Right cardiac atrium (tissue), 5 donors: Measurements from ENCODE around the gene FA2H. TPM values are rescaled to one million over a fixed set of nuclear protein-coding genes. Genes with fewer than 3 reads are reported as not detected.
"Not testable (repeated sequence)": the region's sequence is repeated elsewhere in the genome, so short reads cannot be mapped to it uniquely, and the experiment has no call there.

Experiments
- ATAC-seq, 2 donors: fragments of 200-7000 bp; cut with Tn5 transposase; one replicate each; pipeline versions ENCODE4 v1.8.0 to v1.9.1; 2020; ENCODE audit warnings: moderate library complexity in 2 of 2, mild to moderate bottlenecking in 1 of 2
- DNase-seq, 3 donors: peaks; one replicate each; pipeline ENCODE4 v3.0.0-alpha.2; 2020
- H3K27ac ChIP-seq: one replicate; pipeline ENCODE4 v1.5.1; 2013; ENCODE audit warnings: mild to moderate bottlenecking, low read length, control low read depth, moderate library complexity
- H3K27me3 ChIP-seq: one replicate; pipeline ENCODE4 v1.6.1; 2013; ENCODE audit not compliant: control insufficient read depth, insufficient read depth
- H3K4me1 ChIP-seq: one replicate; pipeline ENCODE4 v1.6.1; 2013; ENCODE audit warnings: low read length; ENCODE audit not compliant: control insufficient read depth, insufficient read depth
- H3K4me3 ChIP-seq: one replicate; pipeline ENCODE4 v1.5.1; 2013; ENCODE audit warnings: low read length, control low read depth
- H3K9me3 ChIP-seq: one replicate; pipeline ENCODE4 v1.6.1; 2013; ENCODE audit warnings: low read length; ENCODE audit not compliant: control insufficient read depth
- WGBS: extraction: QIAGEN DNeasy Blood & Tissue Kit; methylation state at CpG from one replicate; pipeline ENCODE4 v1.1.7; 2013; 5-methylcytosine and 5-hydroxymethylcytosine counted together
- intact Hi-C, 4 donors: fragments of 100-400 bp; cut with DNase I; formaldehyde crosslinking; loops; one replicate each; pipeline versions ENCODE4 v1.11.0 to v1.14.0; 2022 to 2023
- polyA plus RNA-seq: library from polyadenylated mRNA; stranded (reverse); fragments of 200-250 nt; gene quantifications from one replicate; pipeline ENCODE4 v1.2.3, GENCODE V29; 2013
- total RNA-seq, 4 donors: library from RNA; stranded (reverse); fragmentation: NEBNext Ultra II Directional; extraction: Animal tissue kit (Norgen Biotek cat#: 25700); gene quantifications; one replicate each; pipeline ENCODE4 v1.2.1, GENCODE V29; 2021
- donor health status: healthy with polysubstance abuse.
- donor health status: DM: no; HTN: yes; CAD: no.
- donor health status: DM: no; HTN: no; CAD: no.
- donor health status: DM: no; HTN: yes; CAD: no; lungs with severe emphysema.
- donor health status: DM: yes; HTN: yes; CAD: no.

Gene FA2H
- total and polyA plus RNA-seq, 5 donors: 0.18 to 0.76 (median 0.55) TPM; not detected in 1

DNA sequence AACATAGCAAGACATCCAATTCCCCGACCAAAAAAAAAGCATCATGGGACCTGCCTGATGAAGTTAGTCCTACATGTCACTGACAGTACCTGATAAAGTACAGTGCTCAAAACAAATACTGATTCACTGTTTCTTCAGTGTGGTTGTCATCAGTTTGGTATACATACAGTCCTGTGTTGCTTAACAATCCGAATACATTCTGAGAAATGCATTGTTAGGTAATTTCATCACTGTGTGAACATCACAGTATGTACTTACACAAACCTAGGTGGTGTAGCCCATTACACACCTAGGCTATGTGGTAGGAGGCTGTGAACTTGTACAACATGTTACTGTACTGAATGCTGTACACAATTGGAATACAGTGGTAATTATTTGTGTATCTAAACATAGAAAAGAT is 19.0 kb upstream of the FA2H start:
- H3K27ac ChIP-seq: no peak overlapping the region
- H3K4me1 ChIP-seq: no peaks in the 10 kb centered on the region
- H3K4me3 ChIP-seq: no peak overlapping the region
- peaks cover 1% of the 10 kb centered on the region for H3K9me3 ChIP-seq
- DNase-seq (no peak), ATAC-seq (no peak)
- 80% methylated on average over 2 of the region's 2 CpGs for WGBS
- H3K27me3 ChIP-seq: no peaks in the 10 kb centered on the region
- intact Hi-C loops: no loop called here

DNA sequence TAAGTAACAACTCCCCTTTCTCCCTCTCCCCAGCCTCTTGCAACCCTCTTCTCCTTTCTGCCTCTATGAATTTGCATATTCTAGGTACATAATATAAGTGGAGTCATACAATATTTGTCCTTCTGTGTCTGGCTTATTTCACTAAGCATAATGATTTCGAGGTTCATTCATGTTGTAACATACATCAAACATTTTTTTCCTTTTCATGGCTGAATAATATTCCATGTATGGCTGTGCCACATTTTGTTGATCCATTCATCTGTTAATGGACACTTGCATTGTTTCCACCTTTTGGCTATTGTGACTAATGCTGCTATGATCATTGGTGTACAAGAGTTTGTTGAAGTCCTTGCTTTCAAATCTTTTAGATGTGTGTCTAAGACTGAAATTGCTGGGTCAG is 17.6 kb upstream of the FA2H start:
- Histone ChIP-seq H3K27me3 (no peaks in the 10 kb centered on the region), H3K4me3 (no peak overlapping the region), H3K4me1 (no peaks in the 10 kb centered on the region), H3K27ac (no peak overlapping the region), H3K9me3 (no peaks in the 10 kb centered on the region)
- 84% methylated on average over 1 of the region's 1 CpG for WGBS
- intact Hi-C loops: no loop called here
- no peak for DNase-seq
- ATAC-seq: no peak

GRCh38 chr16:74791749-74792148 is 17.1 kb upstream of the FA2H start:
- DNase-seq, H3K4me3 ChIP-seq, H3K27ac ChIP-seq, intact Hi-C loops, H3K9me3 ChIP-seq, ATAC-seq, H3K4me1 ChIP-seq, H3K27me3 ChIP-seq: not testable (repeated sequence)
- WGBS: 79% methylated on average over 2 of the region's 2 CpGs

DNA sequence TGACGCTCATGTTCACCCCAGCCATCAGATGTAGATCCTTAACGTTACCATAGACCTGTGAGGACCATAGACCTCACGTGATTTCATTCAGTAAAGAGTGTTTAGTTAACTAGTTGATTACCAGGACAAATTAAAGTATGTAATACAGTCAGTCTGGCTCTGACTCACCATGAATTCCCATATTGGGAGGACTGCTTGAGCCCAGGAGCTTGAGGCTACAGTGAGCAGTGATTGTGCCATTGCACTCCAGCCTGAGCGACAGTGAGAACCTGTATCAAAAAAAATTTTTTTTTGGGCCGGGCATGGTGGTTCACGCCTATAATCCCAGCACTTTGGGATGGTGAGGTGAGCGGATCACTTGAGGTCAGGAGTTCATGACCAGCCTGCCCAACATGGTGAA is 13.5 kb upstream of the FA2H start:
- Histone ChIP-seq H3K9me3 (no peaks in the 10 kb centered on the region), H3K4me3 (no peak overlapping the region), H3K4me1 (no peaks in the 10 kb centered on the region), H3K27me3 (no peaks in the 10 kb centered on the region), H3K27ac (no peak overlapping the region)
- WGBS: 68% methylated on average over 7 of the region's 7 CpGs
- no peak for DNase-seq
- intact Hi-C loops: no loop called here
- no peak for ATAC-seq

- 76% methylated on average over 4 of the region's 4 CpGs for WGBS
Observed at GRCh38 chr16:74785031-74785430, 10.4 kb upstream of the FA2H start.

GRCh38 chr16:74778646-74779045 is 4.0 kb upstream of the FA2H start:
- no peak overlapping the region for H3K4me3 ChIP-seq
- intact Hi-C loops: no loop called here
- DNase-seq (no peak), ATAC-seq (no peak)
- no peaks in the 10 kb centered on the region for H3K9me3 ChIP-seq
- WGBS: 86% methylated on average over 8 of the region's 8 CpGs
- H3K27me3 ChIP-seq: no peaks in the 10 kb centered on the region
- no peak overlapping the region for H3K27ac ChIP-seq
- no peaks in the 10 kb centered on the region for H3K4me1 ChIP-seq

More at GRCh38 chr16:74785031-74785430, 10.4 kb upstream of the FA2H start:
- Histone ChIP-seq H3K4me3 (no peak overlapping the region), H3K27ac (no peak overlapping the region), H3K9me3 (no peaks in the 10 kb centered on the region), H3K27me3 (no peaks in the 10 kb centered on the region), H3K4me1 (no peaks in the 10 kb centered on the region)
- ATAC-seq: no peak
- intact Hi-C loops: no loop called here
- no peak for DNase-seq

DNA sequence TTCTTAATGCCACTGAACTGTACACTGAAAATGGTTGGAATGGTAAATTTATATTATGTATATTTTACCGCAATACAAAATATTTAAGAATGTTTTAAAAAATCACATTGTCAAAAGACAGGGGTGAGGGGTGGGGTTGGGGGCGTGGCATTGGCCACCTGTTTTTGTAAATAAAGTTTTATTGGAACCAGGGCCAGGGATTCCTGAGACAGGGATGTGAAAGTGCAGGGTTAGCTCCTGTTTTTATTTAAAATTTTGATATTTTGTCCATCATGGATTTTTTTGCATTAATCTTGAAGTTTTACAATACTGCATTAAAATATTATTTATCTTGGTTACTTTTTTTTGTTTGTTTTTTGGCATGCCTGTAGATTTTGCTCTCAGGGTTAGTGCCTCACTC is 2.3 kb upstream of the FA2H start:
- intact Hi-C loops: no loop called here

GRCh38 chr16:74775255-74775654 is 635 bp upstream of the FA2H start:
- no peaks in the 10 kb centered on the region for H3K4me1 ChIP-seq
- no peaks in the 10 kb centered on the region for H3K27me3 ChIP-seq
- WGBS: 73% methylated on average over 5 of the region's 5 CpGs
- DNase-seq: no peak
- intact Hi-C loops: no loop called here
- ATAC-seq: no peak
- no peaks in the 10 kb centered on the region for H3K9me3 ChIP-seq
- no peak overlapping the region for H3K4me3 ChIP-seq
- H3K27ac ChIP-seq: no peak overlapping the region

More for the DNA sequence above, 2.3 kb upstream of the FA2H start:
- Histone ChIP-seq H3K27me3 (no peaks in the 10 kb centered on the region), H3K9me3 (no peaks in the 10 kb centered on the region), H3K4me1 (no peaks in the 10 kb centered on the region), H3K27ac (no peak overlapping the region), H3K4me3 (no peak overlapping the region)
- ATAC-seq: no peak
- no peak for DNase-seq
- 83% methylated on average over 2 of the region's 2 CpGs for WGBS

DNA sequence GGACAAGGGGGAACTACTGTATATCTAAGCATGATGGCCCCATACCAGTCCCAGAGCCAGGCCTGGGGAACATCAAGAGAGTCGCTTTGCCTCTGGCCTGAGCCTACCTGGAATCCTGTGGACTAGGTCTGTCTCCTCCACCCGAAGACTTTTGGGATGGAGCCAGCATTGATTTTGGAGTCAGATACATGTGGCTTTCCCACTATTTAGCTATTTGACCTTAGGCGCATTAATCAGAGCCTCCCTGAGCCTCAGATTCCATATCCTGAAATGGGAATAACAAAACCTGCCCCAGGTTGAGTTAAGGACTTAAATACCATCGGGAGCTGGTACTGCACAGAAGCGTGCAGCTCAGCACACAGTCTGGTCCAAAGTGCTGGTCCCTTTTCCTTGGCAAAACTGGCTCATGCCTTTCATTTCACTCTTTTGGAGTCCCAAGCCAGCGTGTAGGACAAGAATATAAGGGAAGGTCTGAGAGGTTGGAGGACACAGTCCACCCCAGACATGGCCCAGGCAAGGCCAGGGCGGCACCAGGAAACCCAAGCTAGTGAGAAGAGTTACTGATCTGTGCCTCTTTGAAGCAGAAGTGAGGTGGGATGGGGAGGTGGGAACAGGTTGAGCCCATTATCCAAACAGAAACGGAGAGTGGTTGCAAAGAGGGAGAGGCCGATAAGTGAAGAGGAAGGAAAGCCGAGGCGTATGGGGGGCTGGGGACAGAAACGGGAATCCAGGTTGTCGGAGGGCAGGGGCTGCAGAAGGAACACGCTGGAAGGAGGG is 986 bp downstream of the FA2H start:
- no peak overlapping the region for H3K4me3 ChIP-seq
- no peak for DNase-seq
- intact Hi-C loops: no loop called here
- WGBS: 53% methylated on average over 14 of the region's 14 CpGs
- H3K4me1 ChIP-seq: no peaks in the 10 kb centered on the region
- no peak overlapping the region for H3K27ac ChIP-seq
- ATAC-seq: no peak
- H3K9me3 ChIP-seq: no peaks in the 10 kb centered on the region
- no peaks in the 10 kb centered on the region for H3K27me3 ChIP-seq

DNA sequence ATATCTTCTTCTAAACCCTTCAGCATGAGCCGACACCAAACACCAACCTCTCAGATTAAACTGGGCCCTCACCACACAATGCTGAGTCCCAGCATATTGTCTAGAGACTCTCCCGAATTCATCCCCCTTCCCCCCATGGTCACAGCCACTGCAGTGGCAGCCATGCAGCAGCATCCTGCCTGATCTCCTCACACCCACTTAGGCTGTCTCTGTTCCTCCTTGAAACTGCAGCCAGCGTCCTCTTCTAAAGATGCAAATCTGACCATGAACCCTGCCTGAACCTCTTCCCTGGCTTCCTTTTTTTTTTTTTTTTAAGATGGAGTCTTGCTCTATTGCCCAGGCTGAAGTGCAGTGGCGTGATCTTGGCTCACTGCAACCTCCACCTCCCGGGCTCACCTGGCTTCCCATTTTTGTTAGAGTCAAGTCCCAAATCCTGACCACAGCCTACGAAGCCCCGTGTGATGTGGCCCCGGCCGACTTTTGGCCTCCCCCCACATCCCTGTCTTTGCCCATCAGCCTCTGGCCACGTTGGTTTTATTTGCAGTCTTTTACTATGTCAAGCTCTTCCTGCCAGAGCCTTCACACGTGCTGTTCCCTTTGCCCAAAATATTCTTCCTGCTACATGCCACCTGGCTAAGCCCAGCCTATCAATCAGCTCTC is 2.8 kb downstream of the FA2H start:
- intact Hi-C loops: no loop called here
- ATAC-seq: no peak
- no peak overlapping the region for H3K27ac ChIP-seq
- H3K4me1 ChIP-seq: no peaks in the 10 kb centered on the region
- DNase-seq: no peak
- H3K27me3 ChIP-seq: no peaks in the 10 kb centered on the region
- 74% methylated on average over 11 of the region's 11 CpGs for WGBS
- no peaks in the 10 kb centered on the region for H3K9me3 ChIP-seq
- no peak overlapping the region for H3K4me3 ChIP-seq

DNA sequence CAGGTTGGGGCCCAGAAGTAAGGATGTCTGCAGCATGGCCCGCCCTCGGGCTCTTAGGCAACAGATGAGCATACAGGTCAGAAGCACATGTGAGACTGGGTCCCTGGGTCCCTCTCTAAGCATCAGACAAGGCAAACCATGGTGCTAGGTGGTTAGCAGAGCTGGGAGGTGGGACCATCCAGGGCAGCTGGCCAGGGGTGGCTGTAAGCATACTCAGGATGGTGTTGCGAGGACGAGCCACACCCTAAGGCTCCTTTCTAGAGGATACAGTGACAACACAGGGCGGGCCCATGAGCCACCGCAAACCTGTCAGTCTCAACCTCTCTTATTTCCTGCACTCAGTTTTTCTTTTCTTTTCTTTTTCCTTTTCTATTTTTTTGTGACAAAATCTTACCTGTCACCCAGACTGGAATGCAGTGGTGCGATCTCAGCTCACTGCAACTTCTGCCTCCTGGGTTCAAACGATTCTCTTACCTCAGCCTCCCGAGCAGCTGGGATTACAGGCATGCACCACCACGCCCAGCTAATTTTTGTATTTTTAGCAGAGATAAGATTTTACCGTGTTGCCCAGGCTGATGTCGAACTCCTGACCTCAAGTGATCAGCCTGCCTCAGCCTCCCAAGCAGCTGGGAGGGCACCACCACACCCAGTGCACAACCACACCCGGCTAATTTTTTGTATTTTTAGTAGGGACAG is 3.6 kb downstream of the FA2H start:
- WGBS: 79% methylated on average over 13 of the region's 13 CpGs
- ATAC-seq (no peak), DNase-seq (no peak)
- H3K9me3 ChIP-seq: no peaks in the 10 kb centered on the region
- no peaks in the 10 kb centered on the region for H3K4me1 ChIP-seq
- H3K27me3 ChIP-seq: no peaks in the 10 kb centered on the region
- intact Hi-C loops: no loop called here
- no peak overlapping the region for H3K27ac ChIP-seq
- H3K4me3 ChIP-seq: no peak overlapping the region
